Measurements from ENCODE around the gene NUAK2.

NUAK2 gene

GRCh38 chr1:205271277-205271676 is 50.3 kb downstream of the NUAK2 start:
- DNase-seq, result no peak

- no peak for DNase-seq
These were observed 50.8 kb downstream of the NUAK2 start for GRCh38 chr1:205270764-205271163.

- no peak for DNase-seq
These were observed 51.3 kb downstream of the NUAK2 start for GRCh38 chr1:205270271-205270670.

GRCh38 chr1:205269711-205270110 is 51.8 kb downstream of the NUAK2 start:
- DNase-seq, result no peak

GRCh38 chr1:205268846-205269680 is 52.5 kb downstream of the NUAK2 start:
- DNase-seq, result no peak

- no peak for DNase-seq
These were observed 54.1 kb downstream of the NUAK2 start for GRCh38 chr1:205267306-205267902.

GRCh38 chr1:205266611-205267305 is 54.8 kb downstream of the NUAK2 start:
- no peak for DNase-seq

- no peak for DNase-seq
These were observed 57.9 kb downstream of the NUAK2 start for GRCh38 chr1:205263580-205264190.

GRCh38 chr1:205262731-205263171 is 58.8 kb downstream of the NUAK2 start:
- no peak for DNase-seq

GRCh38 chr1:205261946-205262691 is 59.4 kb downstream of the NUAK2 start:
- DNase-seq, result no peak

- no peak for DNase-seq
These were observed 60.4 kb downstream of the NUAK2 start for GRCh38 chr1:205260948-205261732.

GRCh38 chr1:205259998-205260397 is 61.5 kb downstream of the NUAK2 start:
- DNase-seq, result no peak

- DNase-seq, result no peak
These were observed 62.2 kb downstream of the NUAK2 start for GRCh38 chr1:205259324-205259832.

- DNase-seq, result no peak
These were observed 62.8 kb downstream of the NUAK2 start for GRCh38 chr1:205258719-205259118.

GRCh38 chr1:205258261-205258691 is 63.3 kb downstream of the NUAK2 start:
- DNase-seq, result no peak

GRCh38 chr1:205257735-205258134 is 63.8 kb downstream of the NUAK2 start:
- DNase-seq, result no peak

GRCh38 chr1:205256951-205257625 is 64.5 kb downstream of the NUAK2 start:
- no peak for DNase-seq

GRCh38 chr1:205255941-205256780 is 65.4 kb downstream of the NUAK2 start:
- peak; percentile 69 to 87 for DNase-seq
